CD4-positive, alpha-beta T cell (primary cell): ENCODE results near the gene ADAM8. TPM values are rescaled to one million over a fixed set of nuclear protein-coding genes. Genes with fewer than 3 reads are reported as not detected.

Experiments
- ATAC-seq: fragments of 200-7000 bp; cut with Tn5 transposase; one replicate; pipeline ENCODE4 v1.10.0; 2022; ENCODE audit warnings: mild to moderate bottlenecking; ENCODE audit not compliant: poor library complexity
- CTCF ChIA-PET: fragments of 350-600 bp; sonication (Branson Sonifier 250); formaldehyde crosslinking; loops from one replicate; lab custom pipeline; 2021; ENCODE audit warnings: antibody characterized with exemption, inconsistent platforms; lab: Charles Lee
- POLR2A ChIA-PET: fragments of 350-600 bp; sonication (Branson Sonifier 250); formaldehyde crosslinking; loops from one replicate; lab custom pipeline; 2021; ENCODE audit warnings: antibody characterized with exemption, inconsistent platforms; lab: Charles Lee
- DNase-seq, 14 experiments: peaks; one replicate each; pipeline ENCODE4 v3.0.0-alpha.2; 2013 to 2020; ENCODE audit warnings: mixed read lengths in 2 of 14
- H3K27ac ChIP-seq, 2 donors: one replicate each; pipeline versions ENCODE4 v1.5.1 to v1.7.0; 2013; ENCODE audit warnings: low read length in 2 of 2, low read depth in 1 of 2, mild to moderate bottlenecking in 1 of 2
- H3K27me3 ChIP-seq, 2 experiments: 1 replicate in 1 of 2; 2 replicates in 1 of 2; pipeline versions ENCODE4 v1.6.1 to v1.7.0; 2013; ENCODE audit warnings: low read length in 2 of 2, control low read depth in 1 of 2, mild to moderate bottlenecking in 1 of 2, moderate library complexity in 1 of 2; ENCODE audit not compliant: insufficient read depth in 2 of 2, control insufficient read depth in 1 of 2
- H3K36me3 ChIP-seq: one replicate; pipeline ENCODE4 v1.6.1; 2013; ENCODE audit warnings: low read length, control low read depth; ENCODE audit not compliant: insufficient read depth
- H3K4me1 ChIP-seq: one replicate; pipeline ENCODE4 v1.6.1; 2013; ENCODE audit warnings: low read length, control low read depth; ENCODE audit not compliant: insufficient read depth
- H3K4me3 ChIP-seq: one replicate; pipeline ENCODE4 v1.5.1; 2013; ENCODE audit warnings: mild to moderate bottlenecking, low read length, moderate library complexity
- H3K9me3 ChIP-seq, 2 experiments: 1 replicate in 1 of 2; 2 replicates in 1 of 2; pipeline versions ENCODE4 v1.6.1 to v1.7.0; 2013; ENCODE audit warnings: low read length in 2 of 2, mild to moderate bottlenecking in 2 of 2, control low read depth in 1 of 2, moderate library complexity in 1 of 2; ENCODE audit not compliant: control insufficient read depth in 1 of 2, insufficient read depth in 1 of 2
- H3K27ac Mint-ChIP-seq: one replicate; pipeline ENCODE4 v1.8.0; 2020; ENCODE audit warnings: mixed read lengths
- H3K27me3 Mint-ChIP-seq: one replicate; pipeline ENCODE4 v1.8.0; 2021; ENCODE audit warnings: mixed read lengths
- H3K36me3 Mint-ChIP-seq: one replicate; pipeline ENCODE4 v1.8.0; 2021; ENCODE audit warnings: low read depth, mixed read lengths
- H3K4me1 Mint-ChIP-seq: one replicate; pipeline ENCODE4 v1.8.0; 2021; ENCODE audit warnings: low read depth, mixed read lengths
- H3K4me3 Mint-ChIP-seq: one replicate; pipeline ENCODE4 v1.8.0; 2020; ENCODE audit warnings: mild to moderate bottlenecking, mixed read lengths
- H3K9me3 Mint-ChIP-seq: one replicate; pipeline ENCODE4 v1.8.0; 2020; ENCODE audit warnings: mixed read lengths
- intact Hi-C, 2 experiments: fragments of 100-400 bp; cut with DNase I in 1 of 2; cut with micrococcal nuclease in 1 of 2; formaldehyde crosslinking; loops; one replicate each; pipeline versions ENCODE4 v1.15.1 to v1.9.0; 2023 to 2025; cut with DNase I, micrococcal nuclease
- total RNA-seq, 174 experiments: library from RNA in 2 of 174; stranded (reverse) in 2 of 174; gene quantifications; one replicate each; pipeline ENCODE4 v1.2.3 and lab custom pipeline; 2021 to 2026
- TF ChIP-seq, protein P1 (sequence below): fragments of 200-600 bp; IDR thresholded peaks from one replicate; pipeline ENCODE4 v1.8.0; 2022; ENCODE audit warnings: antibody characterized with exemption, mild to moderate bottlenecking

ADAM8 gene
- total RNA-seq, 2 experiments from 2014 or later, result 95.6 to 95.9 TPM

DNA sequence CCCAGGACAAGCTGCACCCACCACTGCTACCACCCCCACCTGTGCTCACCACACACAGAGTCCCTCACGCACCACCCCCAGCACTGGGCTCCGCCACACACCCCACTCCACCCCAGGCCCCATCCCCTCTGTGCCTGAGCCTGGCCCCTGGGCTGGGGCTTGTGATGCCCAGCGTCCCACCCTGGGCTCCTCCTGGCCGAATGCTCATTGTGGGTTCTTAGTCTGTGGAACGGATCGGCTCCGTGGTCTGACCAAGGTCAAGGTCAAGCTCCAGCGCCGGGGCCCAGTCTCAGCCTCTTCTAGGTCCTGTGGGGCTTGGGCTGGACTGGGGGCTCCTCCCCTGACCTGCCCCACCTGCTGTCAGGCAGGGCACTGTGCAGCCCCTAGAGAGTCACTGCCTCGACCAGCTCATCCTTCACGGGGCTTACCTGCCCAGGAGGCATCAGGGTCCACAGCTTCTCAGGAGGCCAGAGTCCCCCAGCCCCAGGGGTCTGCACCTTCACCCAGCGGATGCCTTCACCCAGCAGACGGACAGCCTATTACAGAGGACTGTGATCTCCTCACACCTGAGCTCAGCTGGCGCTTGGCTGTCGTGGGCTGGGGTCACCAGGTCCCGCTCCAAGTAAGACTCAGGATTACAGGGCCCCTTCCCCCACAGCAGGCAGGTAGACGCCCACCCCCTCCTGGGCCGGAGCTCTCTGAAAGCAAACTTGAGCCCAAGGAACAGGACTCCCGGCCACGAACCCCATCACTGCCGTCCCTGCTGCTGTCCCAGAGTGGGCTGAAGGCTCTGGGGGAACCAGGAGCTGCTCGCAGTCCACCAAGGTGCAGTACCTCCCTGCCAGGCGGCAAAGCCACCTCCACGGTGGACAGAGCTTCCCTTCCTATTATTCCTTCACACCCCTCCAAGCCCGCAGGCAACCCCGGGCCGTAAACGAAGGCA is 61.9 kb downstream of the ADAM8 start:
- H3K9me3 Mint-ChIP-seq, result no peaks in the 10 kb centered on the region
- Histone ChIP-seq H3K27me3 (peaks cover 0 to 13% of the 10 kb centered on the region in 2 experiments), H3K27ac (no peak overlapping the region), H3K4me3 (no peak overlapping the region), H3K9me3 (peaks cover 0 to 9% of the 10 kb centered on the region in 2 experiments), H3K4me1 (peaks cover 8% of the 10 kb centered on the region), H3K36me3 (no peaks in the 10 kb centered on the region)
- CTCF ChIA-PET, result no interaction called here
- TF ChIP-seq, protein P1, sequence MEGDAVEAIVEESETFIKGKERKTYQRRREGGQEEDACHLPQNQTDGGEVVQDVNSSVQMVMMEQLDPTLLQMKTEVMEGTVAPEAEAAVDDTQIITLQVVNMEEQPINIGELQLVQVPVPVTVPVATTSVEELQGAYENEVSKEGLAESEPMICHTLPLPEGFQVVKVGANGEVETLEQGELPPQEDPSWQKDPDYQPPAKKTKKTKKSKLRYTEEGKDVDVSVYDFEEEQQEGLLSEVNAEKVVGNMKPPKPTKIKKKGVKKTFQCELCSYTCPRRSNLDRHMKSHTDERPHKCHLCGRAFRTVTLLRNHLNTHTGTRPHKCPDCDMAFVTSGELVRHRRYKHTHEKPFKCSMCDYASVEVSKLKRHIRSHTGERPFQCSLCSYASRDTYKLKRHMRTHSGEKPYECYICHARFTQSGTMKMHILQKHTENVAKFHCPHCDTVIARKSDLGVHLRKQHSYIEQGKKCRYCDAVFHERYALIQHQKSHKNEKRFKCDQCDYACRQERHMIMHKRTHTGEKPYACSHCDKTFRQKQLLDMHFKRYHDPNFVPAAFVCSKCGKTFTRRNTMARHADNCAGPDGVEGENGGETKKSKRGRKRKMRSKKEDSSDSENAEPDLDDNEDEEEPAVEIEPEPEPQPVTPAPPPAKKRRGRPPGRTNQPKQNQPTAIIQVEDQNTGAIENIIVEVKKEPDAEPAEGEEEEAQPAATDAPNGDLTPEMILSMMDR, result no peak
- POLR2A ChIA-PET, result no interaction called here
- no peaks in the 10 kb centered on the region for H3K36me3 Mint-ChIP-seq
- DNase-seq, result peak in 1 of 14 experiments; percentile 3
- no peak overlapping the region for H3K27ac Mint-ChIP-seq
- ATAC-seq, result no peak
- H3K27me3 Mint-ChIP-seq, result peaks cover 7% of the 10 kb centered on the region
- intact Hi-C loops, result no loop called here
- no peak overlapping the region for H3K4me3 Mint-ChIP-seq
- no peaks in the 10 kb centered on the region for H3K4me1 Mint-ChIP-seq

DNA sequence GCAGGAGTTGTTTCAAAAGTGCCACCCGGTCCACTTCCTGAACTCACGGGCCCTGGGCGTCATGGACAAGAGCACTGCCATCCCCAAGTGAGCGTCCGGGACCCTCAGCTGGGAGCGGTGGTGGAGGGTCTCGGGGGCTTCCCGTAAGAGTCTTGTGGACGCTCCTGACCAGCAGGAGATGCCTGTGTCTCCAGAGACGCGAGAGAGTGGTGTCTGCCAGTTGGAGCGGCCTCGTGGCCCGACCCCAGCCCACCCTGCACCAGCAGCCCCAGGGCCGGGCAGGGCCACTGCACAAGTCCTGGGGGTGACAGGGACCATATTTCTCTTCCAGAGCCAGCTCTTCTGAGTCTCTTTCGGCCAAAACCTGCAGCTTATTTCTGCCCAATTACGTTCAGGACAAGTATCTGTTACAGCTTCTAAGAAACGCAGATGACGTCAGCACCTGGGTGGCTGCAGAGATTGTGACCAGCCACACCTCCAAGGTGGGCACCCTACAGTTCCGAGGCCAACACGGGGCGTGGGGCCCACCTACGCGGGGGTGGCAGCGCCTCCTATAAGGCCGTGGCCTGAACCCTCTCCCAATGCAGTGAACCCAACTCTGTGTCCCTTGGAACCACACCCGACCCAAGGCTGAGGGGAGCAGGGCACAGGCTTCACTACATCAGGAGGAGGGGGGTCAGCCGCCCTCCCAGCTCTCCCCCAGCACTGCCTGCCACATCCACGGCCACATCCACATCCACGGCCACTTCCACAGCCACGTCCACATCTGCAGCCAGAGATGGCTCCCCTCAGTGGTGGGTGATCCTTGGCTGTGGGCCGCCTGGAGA is 62.8 kb downstream of the ADAM8 start:
- ATAC-seq (no peak), DNase-seq (no peak)
- Histone ChIP-seq H3K27ac (no peak overlapping the region), H3K4me3 (no peak overlapping the region), H3K9me3 (peaks cover 0 to 14% of the 10 kb centered on the region in 2 experiments), H3K4me1 (peaks cover 8% of the 10 kb centered on the region), H3K27me3 (peaks cover 0 to 5% of the 10 kb centered on the region in 2 experiments), H3K36me3 (no peaks in the 10 kb centered on the region)
- no peak overlapping the region for H3K27ac Mint-ChIP-seq
- no peaks in the 10 kb centered on the region for H3K36me3 Mint-ChIP-seq
- TF ChIP-seq, protein P1, result no peak
- peaks cover 7% of the 10 kb centered on the region for H3K27me3 Mint-ChIP-seq
- H3K4me1 Mint-ChIP-seq, result no peaks in the 10 kb centered on the region
- intact Hi-C loops, result no loop called here
- H3K4me3 Mint-ChIP-seq, result no peak overlapping the region
- H3K9me3 Mint-ChIP-seq, result no peaks in the 10 kb centered on the region
- ChIA-PET POLR2A (no interaction called here), CTCF (no interaction called here)

DNA sequence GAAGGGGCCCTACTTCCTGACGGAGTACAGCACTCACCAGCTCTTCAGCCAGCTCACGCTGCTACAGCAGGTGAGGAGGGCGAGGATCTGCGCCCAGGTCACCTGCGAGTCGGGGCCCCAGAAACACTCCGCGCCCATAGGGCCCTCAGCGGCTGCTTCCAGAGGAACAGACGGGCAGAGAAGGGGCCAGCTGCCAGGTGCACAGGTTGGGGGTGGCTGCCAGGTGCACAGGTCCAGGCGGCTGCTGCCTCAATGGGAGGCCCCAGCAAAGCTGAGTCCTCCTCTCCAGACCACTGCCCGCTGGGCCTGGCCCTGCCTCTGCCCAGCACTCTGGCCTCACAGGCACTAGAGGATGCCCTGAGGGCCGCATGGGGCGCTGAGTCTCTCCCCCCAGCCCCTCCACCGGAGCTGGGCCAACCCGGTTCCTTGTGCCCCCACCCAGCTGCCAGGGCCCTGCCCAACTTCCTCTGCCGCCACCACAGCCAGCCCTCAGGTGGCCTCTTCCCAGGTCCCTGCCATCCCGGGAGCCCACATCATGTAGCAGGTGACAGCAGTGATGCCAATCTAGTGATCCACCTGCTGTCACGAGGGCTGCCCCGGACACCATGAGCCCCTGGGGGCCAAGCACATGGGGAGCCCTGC is 63.7 kb downstream of the ADAM8 start:
- peak in 1 of 14 experiments; percentile 2 for DNase-seq
- intact Hi-C loops, result no loop called here
- no peak overlapping the region for H3K4me3 ChIP-seq
- H3K9me3 Mint-ChIP-seq, result no peaks in the 10 kb centered on the region
- no peak for ATAC-seq
- H3K36me3 ChIP-seq, result no peaks in the 10 kb centered on the region
- TF ChIP-seq, protein P1, result no peak
- no peak overlapping the region for H3K27ac ChIP-seq
- ChIA-PET CTCF (no interaction called here), POLR2A (no interaction called here)
- H3K27me3 Mint-ChIP-seq, result peaks cover 7% of the 10 kb centered on the region
- no peak overlapping the region for H3K4me3 Mint-ChIP-seq
- H3K4me1 ChIP-seq, result peaks cover 8% of the 10 kb centered on the region
- peaks cover 0 to 3% of the 10 kb centered on the region in 2 experiments for H3K27me3 ChIP-seq
- H3K36me3 Mint-ChIP-seq, result no peaks in the 10 kb centered on the region
- H3K9me3 ChIP-seq, result peaks cover 0 to 14% of the 10 kb centered on the region in 2 experiments
- no peak overlapping the region for H3K27ac Mint-ChIP-seq
- no peaks in the 10 kb centered on the region for H3K4me1 Mint-ChIP-seq
